Activated T-cell treated with anti-CD3 and anti-CD28 coated beads, Interleukin-2, amount 50 U/mL, for 4 hours (primary cell): Measurements from ENCODE around the gene STRN3. TPM values are rescaled to one million over a fixed set of nuclear protein-coding genes. Genes with fewer than 3 reads are reported as not detected.

Experiments used
- ATAC-seq, 2 donors: fragments of 200-7000 bp; cut with Tn5 transposase; one replicate each; pipeline ENCODE4 v1.10.0; 2021
- DNase-seq: peaks from one replicate; pipeline ENCODE4 v3.0.0-alpha.2; 2020
- H3K27me3 Mint-ChIP-seq: one replicate; pipeline ENCODE4 v1.8.0; 2021; ENCODE audit warnings: low read depth, mixed read lengths
- H3K36me3 Mint-ChIP-seq: one replicate; pipeline ENCODE4 v1.8.0; 2022; ENCODE audit warnings: mixed read lengths; ENCODE audit not compliant: insufficient read depth
- H3K4me1 Mint-ChIP-seq: one replicate; pipeline ENCODE4 v1.8.0; 2021; ENCODE audit warnings: low read depth, mixed read lengths
- H3K4me3 Mint-ChIP-seq: one replicate; pipeline ENCODE4 v1.8.0; 2021; ENCODE audit warnings: mild to moderate bottlenecking, moderate library complexity, mixed read lengths
- H3K9me3 Mint-ChIP-seq: one replicate; pipeline ENCODE4 v1.8.0; 2021; ENCODE audit warnings: mixed read lengths
- total RNA-seq, 3 donors: library from RNA; stranded (reverse); gene quantifications; one replicate each; pipeline ENCODE4 v1.2.1, GENCODE V29; 2021

The STRN3 gene
- total RNA-seq, 3 donors from 2014 or later, result 21.4 to 24.1 (median 23.3) TPM

DNA sequence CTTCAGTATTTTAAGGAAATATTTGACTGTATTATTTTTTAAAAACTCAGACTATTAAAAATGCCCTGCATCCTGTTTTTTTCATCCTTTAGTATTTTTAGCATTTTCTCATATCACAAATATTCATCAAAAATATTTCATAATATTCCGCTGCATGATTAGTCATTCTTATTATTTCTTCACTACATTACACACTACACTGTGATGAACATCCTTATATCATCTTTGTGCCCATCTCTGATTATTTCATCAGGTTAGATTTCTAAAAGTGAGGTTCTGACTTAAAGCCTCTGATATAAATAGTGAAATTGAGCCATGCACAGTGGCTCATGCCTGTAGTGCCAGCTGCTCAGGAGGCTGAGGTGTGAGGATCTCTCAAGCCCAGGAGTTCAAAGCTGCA, 143.7 kb downstream of the STRN3 start:
- Mint-ChIP-seq H3K27me3 (peaks cover 5% of the 10 kb centered on the region), H3K4me3 (no peak overlapping the region), H3K9me3 (no peaks in the 10 kb centered on the region), H3K36me3 (no peaks in the 10 kb centered on the region), H3K4me1 (no peaks in the 10 kb centered on the region)
- DNase-seq, result no peak
- ATAC-seq, result no peak

DNA sequence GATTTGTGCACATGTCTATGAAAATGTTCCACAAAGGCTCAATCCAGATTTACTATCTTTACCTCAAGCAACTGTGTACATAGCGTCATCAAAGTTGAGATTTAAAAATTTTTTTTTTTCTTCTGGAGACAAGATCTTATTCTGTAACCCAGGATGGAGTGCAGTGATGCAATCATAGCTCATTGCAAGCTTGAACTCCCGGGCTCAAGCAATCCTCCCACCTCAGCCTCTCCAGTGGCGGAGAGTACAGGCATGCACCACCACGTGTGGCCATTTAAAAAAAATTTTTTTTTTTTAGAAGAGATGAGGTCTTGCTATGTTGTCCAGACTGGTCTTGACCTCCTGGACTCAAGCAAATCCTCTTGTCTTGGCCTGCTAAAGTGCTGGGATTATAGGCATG, 149.5 kb downstream of the STRN3 start:
- H3K36me3 Mint-ChIP-seq, result peaks cover 2% of the 10 kb centered on the region
- peaks cover 44% of the 10 kb centered on the region for H3K27me3 Mint-ChIP-seq
- no peak overlapping the region for H3K4me3 Mint-ChIP-seq
- no peaks in the 10 kb centered on the region for H3K9me3 Mint-ChIP-seq
- DNase-seq, result no peak
- ATAC-seq, result no peak
- H3K4me1 Mint-ChIP-seq, result peaks cover 10% of the 10 kb centered on the region

- H3K9me3 Mint-ChIP-seq, result no peaks in the 10 kb centered on the region
- peak overlapping the region; percentile 78 for H3K4me3 Mint-ChIP-seq
- ATAC-seq, result no peak
- H3K27me3 Mint-ChIP-seq, result peaks cover 50% of the 10 kb centered on the region
- DNase-seq, result no peak
- H3K36me3 Mint-ChIP-seq, result peaks cover 2% of the 10 kb centered on the region
- H3K4me1 Mint-ChIP-seq, result peaks cover 10% of the 10 kb centered on the region
Observed at GRCh38 chr14:30875788-30876053, 150.5 kb downstream of the STRN3 start.

DNA sequence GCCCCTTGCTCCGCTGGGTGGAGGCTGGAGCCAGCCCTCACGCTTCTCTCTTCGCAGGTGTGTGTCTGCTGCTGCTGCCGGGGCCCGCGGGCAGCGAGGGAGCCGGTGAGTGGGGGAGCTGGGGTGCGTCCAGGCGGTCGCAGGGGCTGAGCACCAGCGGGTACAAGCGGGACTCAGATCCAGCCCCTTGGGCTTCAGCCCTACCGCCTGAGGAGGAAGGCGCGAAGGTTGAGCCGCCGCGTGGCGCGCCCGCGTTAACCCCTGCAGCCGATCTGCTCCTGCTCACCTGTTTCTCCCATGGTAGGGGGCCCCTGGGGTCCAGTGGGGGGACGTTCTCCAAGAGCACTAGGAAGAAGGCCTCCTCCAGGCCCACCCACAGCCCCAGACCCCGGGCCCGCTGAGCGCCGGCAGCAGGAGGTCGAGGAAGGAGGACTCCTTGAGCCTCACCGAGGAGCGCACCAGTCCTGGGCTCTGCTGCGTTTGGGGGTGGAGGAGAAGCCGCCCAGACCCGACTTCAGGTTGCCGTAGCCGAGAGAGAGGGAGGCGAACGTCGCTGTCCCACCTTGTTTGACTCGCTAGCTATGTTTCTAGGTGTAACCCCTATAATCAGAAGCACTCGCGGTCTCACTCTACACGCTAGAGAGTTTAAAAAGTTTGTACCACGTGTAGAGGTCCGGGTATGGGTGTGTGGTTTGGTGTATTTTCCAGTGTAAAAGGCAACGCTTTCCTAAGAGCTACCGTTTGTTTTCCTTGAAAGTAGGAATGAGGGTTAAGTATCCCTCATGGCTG, 151.0 kb downstream of the STRN3 start:
- ATAC-seq (peak; percentile 39 to 44), DNase-seq (no peak)
- Mint-ChIP-seq H3K4me3 (peak overlapping the region; percentile 78), H3K9me3 (no peaks in the 10 kb centered on the region), H3K4me1 (peaks cover 10% of the 10 kb centered on the region), H3K27me3 (peaks cover 52% of the 10 kb centered on the region), H3K36me3 (peaks cover 2% of the 10 kb centered on the region)

DNA sequence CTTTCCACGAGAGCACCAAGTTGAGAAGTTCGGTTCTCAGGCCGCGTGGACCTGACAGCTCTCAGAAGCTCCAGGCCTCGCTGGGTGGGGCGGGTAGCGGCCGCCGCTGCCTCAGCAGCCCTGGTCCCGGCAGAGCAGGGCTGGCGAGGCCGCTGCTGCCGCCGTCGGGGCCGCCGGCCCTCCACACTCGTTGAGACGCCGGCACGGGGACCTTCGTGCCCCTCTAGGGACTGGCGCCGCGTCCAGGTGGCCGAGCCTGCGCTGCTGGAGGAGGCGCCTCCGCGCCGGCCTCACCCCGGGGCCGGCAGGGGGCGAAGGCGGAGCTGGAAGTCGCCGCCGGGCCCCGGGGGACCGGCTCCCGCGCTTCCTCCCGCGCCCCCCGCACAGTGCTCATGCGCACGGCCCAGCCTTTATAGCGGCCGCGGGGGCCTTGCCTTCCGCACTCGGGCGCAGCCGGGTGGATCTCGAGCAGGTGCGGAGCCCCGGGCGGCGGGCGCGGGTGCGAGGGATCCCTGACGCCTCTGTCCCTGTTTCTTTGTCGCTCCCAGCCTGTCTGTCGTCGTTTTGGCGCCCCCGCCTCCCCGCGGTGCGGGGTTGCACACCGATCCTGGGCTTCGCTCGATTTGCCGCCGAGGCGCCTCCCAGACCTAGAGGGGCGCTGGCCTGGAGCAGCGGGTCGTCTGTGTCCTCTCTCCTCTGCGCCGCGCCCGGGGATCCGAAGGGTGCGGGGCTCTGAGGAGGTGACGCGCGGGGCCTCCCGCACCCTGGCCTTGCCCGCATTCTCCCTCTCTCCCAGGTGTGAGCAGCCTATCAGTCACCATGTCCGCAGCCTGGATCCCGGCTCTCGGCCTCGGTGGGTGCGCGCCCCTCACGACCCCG, 151.8 kb downstream of the STRN3 start, which contains the start of gene COCH:
Gene COCH (plus strand): TSS at position 440 of the 879 bp plus-strand sequence. CDS start 380 bp downstream, at position 820.
- H3K4me3 Mint-ChIP-seq, result peak within 1 kb of the TSS; percentile 78
- no peaks in the 10 kb centered on the region for H3K9me3 Mint-ChIP-seq
- peaks cover 54% of the 10 kb centered on the region for H3K27me3 Mint-ChIP-seq
- H3K4me1 Mint-ChIP-seq, result peaks cover 10% of the 10 kb centered on the region
- no peak for DNase-seq
- peaks cover 2% of the 10 kb centered on the region for H3K36me3 Mint-ChIP-seq
- peak; percentile 72 to 78 for ATAC-seq

DNA sequence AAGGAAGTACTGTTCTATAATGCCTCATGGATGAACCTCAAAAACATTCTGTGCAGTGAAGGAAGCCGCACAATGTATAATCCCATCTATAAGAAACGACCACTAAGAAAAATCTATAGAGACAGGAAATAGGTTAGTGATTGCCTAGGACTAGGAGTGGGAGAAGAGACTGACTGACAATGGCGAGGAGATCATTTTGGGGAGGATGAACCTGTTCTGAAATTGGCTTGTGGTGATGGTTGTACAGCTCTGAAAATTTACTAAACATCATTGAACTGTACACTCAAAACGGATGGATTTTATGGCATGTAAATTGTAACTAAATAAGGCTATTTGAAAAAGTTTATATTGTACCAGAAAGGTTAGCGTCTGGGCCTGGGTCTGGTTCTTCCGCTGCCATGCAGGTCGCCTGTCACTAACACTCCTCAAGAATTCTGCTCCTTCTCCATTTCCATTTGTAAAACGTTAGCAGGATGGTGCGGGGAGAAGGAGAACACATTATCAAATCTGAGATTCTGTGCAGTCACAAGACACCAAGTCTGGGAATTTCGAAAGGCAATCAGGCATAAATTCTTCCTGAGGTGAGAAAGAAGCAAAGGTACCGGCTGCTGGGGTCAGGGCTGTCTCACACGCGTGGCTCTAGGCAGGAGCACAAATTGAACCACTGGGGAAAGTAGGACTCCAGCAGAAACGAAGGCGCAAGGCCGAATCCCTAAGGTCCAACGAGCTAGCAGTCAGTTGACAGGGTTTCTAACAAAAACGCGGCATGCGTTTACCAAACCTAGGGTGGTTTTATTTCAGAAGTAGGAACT, 152.7 kb downstream of the STRN3 start:
- peak overlapping the region; percentile 33 for H3K4me3 Mint-ChIP-seq
- H3K9me3 Mint-ChIP-seq, result no peaks in the 10 kb centered on the region
- peaks cover 2% of the 10 kb centered on the region for H3K36me3 Mint-ChIP-seq
- H3K4me1 Mint-ChIP-seq, result peaks cover 10% of the 10 kb centered on the region
- peaks cover 57% of the 10 kb centered on the region for H3K27me3 Mint-ChIP-seq
- DNase-seq (no peak), ATAC-seq (no peak)

GRCh38 chr14:30872602-30873001, 153.6 kb downstream of the STRN3 start:
- H3K36me3 Mint-ChIP-seq, result peaks cover 2% of the 10 kb centered on the region
- H3K4me1 Mint-ChIP-seq, result peaks cover 10% of the 10 kb centered on the region
- DNase-seq (no peak), ATAC-seq (no peak)
- peaks cover 54% of the 10 kb centered on the region for H3K27me3 Mint-ChIP-seq
- no peaks in the 10 kb centered on the region for H3K9me3 Mint-ChIP-seq
- H3K4me3 Mint-ChIP-seq, result no peak overlapping the region

DNA sequence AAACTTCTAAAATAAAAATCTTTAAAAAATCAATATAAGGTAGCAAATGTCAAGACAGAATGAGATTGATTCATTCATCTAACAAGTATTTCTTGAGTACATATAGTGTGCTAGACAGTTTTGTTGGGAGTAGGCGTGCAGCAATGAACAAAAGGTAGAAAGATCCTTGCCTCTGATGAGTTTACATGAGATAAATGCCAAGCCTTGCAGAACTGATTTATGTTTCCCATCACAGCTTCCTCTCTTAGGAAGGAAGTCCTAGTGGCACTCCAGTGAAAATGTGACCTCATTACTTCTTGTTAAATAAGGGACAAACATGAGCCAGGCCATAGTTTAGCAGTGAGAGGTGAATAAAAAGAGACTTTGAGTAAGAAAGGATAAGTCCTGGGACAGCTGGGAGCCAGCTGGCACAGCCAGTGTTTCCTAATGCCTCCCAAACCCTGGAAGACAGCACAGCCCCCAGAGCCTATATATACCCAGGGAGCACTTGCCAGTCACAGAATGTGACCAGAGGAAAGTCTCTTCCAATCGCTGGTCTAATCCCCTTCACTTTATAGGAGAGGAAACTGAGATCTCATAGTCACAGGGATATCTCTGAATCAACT, 156.5 kb downstream of the STRN3 start:
- ATAC-seq (no peak), DNase-seq (no peak)
- H3K4me1 Mint-ChIP-seq, result peaks cover 6% of the 10 kb centered on the region
- no peaks in the 10 kb centered on the region for H3K36me3 Mint-ChIP-seq
- no peak overlapping the region for H3K4me3 Mint-ChIP-seq
- H3K27me3 Mint-ChIP-seq, result peaks cover 32% of the 10 kb centered on the region
- no peaks in the 10 kb centered on the region for H3K9me3 Mint-ChIP-seq

GRCh38 chr14:30868736-30869135, 157.4 kb downstream of the STRN3 start:
- H3K4me1 Mint-ChIP-seq, result peaks cover 5% of the 10 kb centered on the region
- no peaks in the 10 kb centered on the region for H3K9me3 Mint-ChIP-seq

DNA sequence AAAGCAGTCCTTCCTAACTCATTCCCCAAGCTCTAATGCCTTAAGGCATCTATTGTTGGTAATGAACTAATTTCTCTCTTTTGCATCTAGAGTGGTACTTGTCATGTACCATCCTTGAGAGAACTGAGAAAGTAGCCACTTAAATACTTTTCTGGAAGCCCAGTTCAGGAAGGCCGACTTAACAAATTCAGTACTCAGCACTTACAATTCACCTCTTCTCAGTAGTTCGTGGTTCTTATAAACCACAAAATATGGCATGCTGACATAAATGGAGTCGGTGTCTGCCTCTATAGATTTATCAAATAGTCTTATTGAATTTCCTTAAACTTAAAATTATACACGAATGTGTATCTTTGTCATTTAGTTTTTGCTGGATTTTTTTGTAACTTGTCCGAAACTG, 161.2 kb downstream of the STRN3 start:
- Mint-ChIP-seq H3K27me3 (peaks cover 16% of the 10 kb centered on the region), H3K36me3 (no peaks in the 10 kb centered on the region), H3K4me1 (peaks cover 4% of the 10 kb centered on the region), H3K4me3 (no peak overlapping the region), H3K9me3 (no peaks in the 10 kb centered on the region)
- ATAC-seq (no peak), DNase-seq (no peak)

More at GRCh38 chr14:30868736-30869135, 157.4 kb downstream of the STRN3 start:
- no peak overlapping the region for H3K4me3 Mint-ChIP-seq
- ATAC-seq (no peak), DNase-seq (no peak)
- peaks cover 33% of the 10 kb centered on the region for H3K27me3 Mint-ChIP-seq
- no peaks in the 10 kb centered on the region for H3K36me3 Mint-ChIP-seq

DNA sequence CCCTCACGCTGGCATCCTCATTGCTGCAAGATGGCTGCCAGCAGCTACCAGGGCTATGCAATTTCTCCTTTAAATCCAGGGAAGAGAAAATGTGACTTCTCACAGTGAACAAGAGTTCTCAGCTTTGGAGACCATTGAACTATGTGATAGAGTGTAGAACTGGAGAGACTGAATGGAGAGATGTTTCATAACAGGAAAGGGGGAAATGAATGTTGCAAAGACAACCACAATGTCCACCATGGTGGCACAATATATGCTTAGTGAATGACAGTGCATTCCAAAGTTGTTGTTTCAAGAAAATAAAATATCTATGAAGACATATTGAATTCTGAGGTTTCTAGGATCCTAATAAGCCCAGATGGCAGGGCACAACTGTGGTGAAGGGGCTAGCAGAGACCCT, 165.0 kb downstream of the STRN3 start:
- Mint-ChIP-seq H3K9me3 (no peaks in the 10 kb centered on the region), H3K36me3 (no peaks in the 10 kb centered on the region), H3K4me3 (no peak overlapping the region), H3K4me1 (peaks cover 4% of the 10 kb centered on the region), H3K27me3 (peaks cover 17% of the 10 kb centered on the region)
- no peak for DNase-seq
- no peak for ATAC-seq

DNA sequence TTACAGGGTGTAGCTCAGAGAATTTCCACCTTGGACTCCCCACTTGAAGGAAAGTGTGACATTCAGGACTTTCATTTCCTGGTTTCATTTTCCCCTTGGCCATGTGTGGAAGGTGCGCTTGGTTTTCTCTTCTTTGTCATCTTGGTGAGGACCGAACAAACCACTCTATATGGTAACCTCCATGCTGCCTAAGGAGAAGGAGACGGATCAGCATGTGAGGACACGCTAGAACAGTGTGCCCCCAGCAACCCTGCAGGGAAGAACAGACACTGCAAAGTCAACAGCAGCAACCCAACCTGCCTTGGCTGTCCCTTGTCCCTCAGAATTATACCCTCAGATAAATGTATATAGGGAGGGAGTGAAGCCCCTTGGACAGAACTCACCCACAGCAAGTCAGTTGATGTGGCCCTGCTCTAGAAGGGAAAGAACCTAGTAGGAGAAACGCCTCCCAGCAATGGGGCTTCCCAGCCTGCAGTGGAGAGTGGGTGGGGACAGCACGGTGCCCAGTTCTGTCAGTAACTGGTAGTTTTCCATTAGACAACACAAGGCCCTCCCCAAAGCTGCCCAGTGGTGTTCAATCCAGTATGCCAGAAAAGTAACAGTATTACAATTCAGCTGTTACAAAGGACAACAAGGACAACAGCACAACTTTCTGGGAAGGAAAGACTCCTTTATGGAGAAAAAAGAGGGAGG, 170.7 kb downstream of the STRN3 start:
- H3K4me1 Mint-ChIP-seq, result peaks cover 6% of the 10 kb centered on the region
- H3K36me3 Mint-ChIP-seq, result no peaks in the 10 kb centered on the region
- no peaks in the 10 kb centered on the region for H3K9me3 Mint-ChIP-seq
- no peak overlapping the region for H3K4me3 Mint-ChIP-seq
- DNase-seq (no peak), ATAC-seq (peak; percentile 51 to 52)
- H3K27me3 Mint-ChIP-seq, result peaks cover 19% of the 10 kb centered on the region

GRCh38 chr14:30854492-30854891, 171.7 kb downstream of the STRN3 start:
- no peak for ATAC-seq
- Mint-ChIP-seq H3K27me3 (peaks cover 23% of the 10 kb centered on the region), H3K36me3 (no peaks in the 10 kb centered on the region), H3K4me3 (no peak overlapping the region), H3K4me1 (peaks cover 6% of the 10 kb centered on the region), H3K9me3 (no peaks in the 10 kb centered on the region)
- no peak for DNase-seq
